Stimulated activated CD4-positive, alpha-beta T cell treated with anti-CD3 and anti-CD28 coated beads, Interleukin-2, amount 100 ng/mL, for 24 hours (primary cell): Measurements from ENCODE around the gene RGS6.

ENCODE experiments used
- DNase-seq, 2 donors: peaks; one replicate each; pipeline ENCODE4 v3.0.0-alpha.2; 2020

The RGS6 gene

DNA sequence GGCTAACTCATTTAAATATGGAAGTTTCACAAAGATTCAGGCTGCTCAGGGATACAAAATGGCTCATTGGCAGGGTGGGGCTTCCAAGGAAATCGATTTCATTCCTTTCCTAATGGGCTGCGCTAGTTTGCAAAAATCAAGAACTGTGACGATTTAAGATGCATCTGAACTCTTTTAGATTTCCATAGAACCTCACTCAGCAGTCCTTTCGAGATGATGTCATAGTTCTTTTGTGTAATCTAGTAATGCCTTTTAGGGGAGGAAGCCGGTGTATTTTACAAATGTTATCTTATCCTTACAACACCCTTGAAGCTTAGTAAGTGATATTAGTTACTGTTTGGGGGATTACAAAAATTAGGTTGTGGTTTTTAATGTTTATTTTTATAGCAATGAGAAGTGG is 239.8 kb downstream of the RGS6 start:
- no peak for DNase-seq

DNA sequence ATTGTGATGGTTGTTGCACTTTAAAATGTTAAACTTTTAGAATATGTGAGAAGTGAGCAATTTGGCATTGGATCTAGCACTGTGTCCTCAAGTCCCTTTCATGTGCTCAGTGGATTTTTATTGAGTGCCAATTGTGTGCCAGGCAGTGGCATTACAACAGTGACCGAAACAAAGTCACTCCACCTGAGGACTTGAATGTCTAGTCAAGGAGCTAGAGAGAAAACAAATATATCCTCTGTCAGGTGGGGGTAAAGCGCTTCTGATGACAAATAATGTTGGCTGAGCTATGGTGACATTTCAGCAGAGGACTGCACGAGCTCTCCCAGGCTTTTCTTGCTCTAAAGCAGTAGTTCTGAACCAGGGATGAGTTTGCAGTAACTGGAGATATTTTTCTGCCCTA is 240.4 kb downstream of the RGS6 start:
- DNase-seq: no peak

GRCh38 chr14:72173038-72173720 is 240.9 kb downstream of the RGS6 start:
- DNase-seq: no peak

DNA sequence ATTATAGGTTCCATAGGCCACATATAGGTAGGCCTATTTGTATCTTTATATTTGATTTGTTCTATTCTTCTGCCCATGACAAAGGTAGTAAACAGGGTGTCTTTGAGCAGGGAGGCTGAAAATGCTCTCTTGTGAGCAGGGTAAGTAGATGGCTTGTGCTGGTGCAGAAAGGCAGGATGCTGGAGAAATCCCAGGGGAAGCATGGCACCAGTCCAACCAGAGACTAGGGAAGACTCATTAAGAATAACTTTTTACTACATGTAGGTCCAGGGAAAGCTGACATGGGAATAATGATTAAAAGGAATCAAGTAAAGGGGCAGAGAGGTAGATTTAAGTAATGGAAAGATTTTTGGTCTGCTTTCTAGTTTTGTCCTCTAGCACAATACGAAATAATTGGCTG is 245.0 kb downstream of the RGS6 start:
- no peak for DNase-seq

GRCh38 chr14:72178517-72178916 is 246.3 kb downstream of the RGS6 start:
- no peak for DNase-seq

- DNase-seq: no peak
Measured at GRCh38 chr14:72182708-72183432, 250.6 kb downstream of the RGS6 start.

- DNase-seq: no peak
Measured at GRCh38 chr14:72183631-72184030, 251.4 kb downstream of the RGS6 start.

DNA sequence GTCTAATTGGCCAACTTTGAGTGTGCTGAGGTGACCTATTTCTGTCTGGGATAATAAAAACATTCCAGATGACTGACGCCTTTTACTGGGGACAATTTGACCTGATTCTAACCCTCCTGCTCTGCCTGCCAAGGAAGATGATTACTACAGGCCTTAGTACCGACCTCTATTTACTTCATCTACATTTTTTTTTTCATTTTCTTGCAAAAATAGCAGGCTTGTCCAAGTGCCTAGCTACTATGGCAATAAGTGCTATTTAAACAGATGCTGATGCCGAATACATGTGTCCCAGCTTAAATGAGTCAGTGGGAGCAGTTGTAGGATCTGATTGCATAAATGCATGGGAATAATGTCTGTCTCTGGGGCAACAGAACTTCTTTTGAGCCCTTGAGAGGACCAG is 254.3 kb downstream of the RGS6 start:
- DNase-seq: no peak

DNA sequence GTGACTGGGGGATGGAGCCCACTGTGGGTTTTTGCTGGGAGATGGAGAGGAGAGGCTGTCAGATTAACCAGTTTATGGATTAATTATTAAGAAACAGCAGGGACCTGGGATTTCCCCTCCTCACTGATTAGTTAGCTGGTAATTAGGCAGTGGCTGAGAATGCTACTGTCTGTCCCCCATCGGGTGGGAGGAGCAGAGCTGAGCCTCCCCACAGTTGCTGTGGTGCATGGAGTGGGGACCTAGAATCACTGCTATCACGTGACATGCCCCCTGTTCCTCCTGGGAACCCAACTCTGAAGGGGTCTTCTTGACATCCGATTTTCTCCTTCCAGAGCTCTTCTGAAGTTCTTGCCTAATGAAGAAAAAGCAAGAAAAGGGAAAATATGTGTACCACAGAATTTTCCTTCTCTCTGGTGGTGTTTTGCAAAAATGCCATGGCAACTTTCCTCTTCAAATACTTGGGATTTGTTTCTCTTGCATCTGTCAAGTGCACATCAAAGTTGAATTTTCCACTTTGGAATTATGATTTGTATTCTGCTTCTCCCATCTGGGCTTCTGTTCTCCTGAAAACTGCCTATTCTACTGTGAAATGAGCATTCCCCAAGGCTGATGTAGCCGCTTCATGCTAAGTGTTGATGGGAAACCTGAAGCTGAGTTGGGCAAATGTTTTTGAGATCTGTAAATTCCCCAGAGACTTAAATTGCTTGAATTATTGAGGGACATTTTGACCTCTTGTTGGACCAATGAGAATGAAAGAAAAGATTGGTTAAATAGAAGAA is 264.2 kb downstream of the RGS6 start:
- no peak for DNase-seq

- DNase-seq: no peak
Measured at GRCh38 chr14:72201645-72202044, 269.4 kb downstream of the RGS6 start.

GRCh38 chr14:72213424-72213823 is 281.2 kb downstream of the RGS6 start:
- DNase-seq: no peak

DNA sequence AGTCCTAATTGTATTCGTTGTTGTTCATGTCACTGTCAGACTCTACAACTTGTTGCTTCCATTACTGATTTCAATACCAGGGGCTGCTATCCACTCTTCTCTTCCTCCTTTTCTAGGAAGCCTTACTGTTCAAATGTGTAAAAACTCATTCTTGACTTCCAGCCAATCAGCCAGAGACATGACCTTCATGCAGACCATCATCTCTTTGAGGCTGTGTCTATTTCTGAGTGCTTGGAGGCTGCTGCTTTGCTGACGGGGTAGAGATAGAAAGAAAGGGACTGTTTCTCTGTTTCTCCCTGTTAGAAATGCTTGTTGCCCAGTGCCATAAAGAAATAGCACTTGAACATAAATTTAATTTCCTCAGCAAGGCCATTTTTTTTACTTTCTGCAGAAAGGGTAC is 282.9 kb downstream of the RGS6 start:
- no peak for DNase-seq

DNA sequence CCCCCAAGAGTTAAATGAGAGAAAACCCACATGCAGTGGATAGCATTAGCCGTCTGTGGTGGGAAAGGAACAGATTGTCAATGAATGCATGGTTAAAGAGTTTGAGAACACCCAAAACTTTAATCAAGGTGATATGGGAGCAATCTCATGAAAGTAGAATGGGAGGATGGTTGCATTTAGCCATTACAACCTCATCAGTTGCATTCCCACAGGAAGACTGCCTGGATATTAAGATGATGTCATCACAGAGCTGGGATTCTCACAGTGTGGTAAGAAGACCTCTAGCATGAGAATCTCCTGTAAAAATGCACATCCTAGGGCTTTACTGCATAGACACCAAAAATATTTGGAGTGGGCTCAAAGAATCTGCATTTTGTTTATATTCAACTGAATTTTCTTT is 284.9 kb downstream of the RGS6 start:
- DNase-seq: no peak

GRCh38 chr14:72222046-72222445 is 289.8 kb downstream of the RGS6 start:
- no peak for DNase-seq

DNA sequence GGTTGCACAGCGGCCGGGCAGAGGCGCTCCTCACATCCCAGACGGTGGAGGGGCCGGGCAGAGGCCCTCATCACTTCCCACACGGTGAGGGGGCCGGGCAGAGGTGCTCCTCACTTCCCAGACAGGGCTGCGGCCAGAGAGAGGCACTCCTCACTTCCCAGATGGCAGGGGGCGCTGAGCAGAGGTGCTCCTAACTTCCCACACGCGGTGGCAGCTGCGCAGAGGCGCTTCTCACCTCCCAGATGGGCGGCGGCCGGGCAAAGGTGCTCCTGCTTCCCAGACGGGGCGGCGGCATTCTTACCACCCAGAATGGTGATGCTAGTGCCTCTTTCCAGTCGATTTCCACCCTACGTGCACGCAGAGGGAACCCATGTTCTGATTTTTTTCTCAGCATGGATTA is 304.4 kb downstream of the RGS6 start:
- no peak for DNase-seq

- no peak for DNase-seq
Measured at GRCh38 chr14:72237722-72238666, 305.8 kb downstream of the RGS6 start.

GRCh38 chr14:72243309-72244293 is 311.4 kb downstream of the RGS6 start:
- no peak for DNase-seq

GRCh38 chr14:72247896-72248465 is 315.8 kb downstream of the RGS6 start:
- DNase-seq: no peak

- no peak for DNase-seq
Measured at GRCh38 chr14:72253503-72253902, 321.3 kb downstream of the RGS6 start.

- no peak for DNase-seq
Measured at GRCh38 chr14:72254202-72254936, 322.1 kb downstream of the RGS6 start.
